Panc1 (cell line): Measurements from ENCODE around the gene SPINK1.

ENCODE experiments used
- CTCF ChIP-seq: fragments of 450-650 bp; IDR thresholded peaks from 2 replicates; pipeline ENCODE4 v1.5.1; 2017; ENCODE audit warnings: mild to moderate bottlenecking
- POLR2AphosphoS5 ChIP-seq: IDR thresholded peaks from 2 replicates; pipeline ENCODE4 v1.6.1; 2012; ENCODE audit warnings: mild to moderate bottlenecking, low read depth, low read length, moderate library complexity
- SIN3A ChIP-seq: IDR thresholded peaks from 2 replicates; pipeline ENCODE4 v1.6.1; 2012; ENCODE audit warnings: low read depth, mild to moderate bottlenecking, low read length, moderate library complexity, borderline replicate concordance; ENCODE audit not compliant: insufficient read depth

DNA sequence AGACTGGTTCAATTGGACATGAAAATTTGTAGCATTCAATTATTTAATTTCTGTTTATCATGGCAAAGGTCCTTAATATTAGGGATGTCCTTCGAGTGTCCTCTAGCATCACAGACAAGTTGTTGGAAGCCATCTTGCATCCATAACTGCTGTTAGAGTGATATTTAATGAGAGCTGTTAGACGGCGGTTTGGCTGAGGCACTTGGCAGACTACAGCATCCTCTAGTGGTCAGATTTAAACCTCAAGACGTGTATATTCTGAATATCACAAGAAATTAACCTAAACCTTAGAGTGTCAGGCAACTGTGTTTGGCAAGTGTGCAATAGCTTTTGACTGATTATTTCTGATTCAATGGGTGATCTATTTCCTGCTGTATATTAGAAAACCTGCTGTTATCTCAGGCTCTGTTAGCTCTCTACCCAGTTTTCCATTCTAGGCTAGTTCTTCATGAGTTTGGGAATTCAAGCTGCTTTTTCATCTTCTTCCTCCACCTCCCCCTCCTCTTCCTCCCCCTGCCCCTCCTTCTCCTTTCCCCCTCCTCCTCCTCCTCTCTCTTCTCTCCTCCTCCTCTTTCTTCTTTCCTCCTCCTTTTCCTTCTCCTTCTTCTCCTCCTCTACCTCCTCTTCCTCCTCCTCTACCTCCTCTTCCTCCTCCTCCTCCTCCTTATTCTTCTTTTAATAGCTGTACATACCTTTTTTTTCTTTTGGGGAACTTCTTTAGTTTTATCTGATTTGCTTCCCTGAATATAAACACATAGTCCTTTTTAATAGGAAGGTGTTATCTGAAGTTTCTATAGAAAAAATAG is 8.6 kb downstream of the SPINK1 start:
- TF ChIP-seq POLR2AphosphoS5 = no peak
- peak; percentile 92 for TF ChIP-seq CTCF
- TF ChIP-seq SIN3A = no peak
